Suprapubic skin (tissue), 3 donors: ENCODE results near the gene WDPCP.

Experiments used
- CTCF ChIP-seq, 2 donors: fragments of 200-600 bp in 1 of 2; fragments of 450-650 bp in 1 of 2; sonication (generic) in 1 of 2; IDR thresholded peaks; one replicate each; pipeline ENCODE4 v1.5.1; 2016 to 2019; ENCODE audit warnings: antibody characterized with exemption in 2 of 2, mild to moderate bottlenecking in 1 of 2, moderate library complexity in 1 of 2
- POLR2A ChIP-seq, 2 donors: fragments of 450-650 bp; IDR thresholded peaks; one replicate each; pipeline ENCODE4 v1.6.1; 2017; ENCODE audit warnings: antibody characterized with exemption in 2 of 2, mild to moderate bottlenecking in 2 of 2, moderate library complexity in 2 of 2

GRCh38 chr2:63092401-63092800 is 495.9 kb downstream of the WDPCP start:
- TF ChIP-seq CTCF (IDR thresholded peaks at IDR 0.05) = no peak
- no peak for TF ChIP-seq POLR2A (IDR thresholded peaks at IDR 0.05)
